ENCODE data around the gene TP63. TPM values are rescaled to one million over a fixed set of nuclear protein-coding genes. Genes with fewer than 3 reads are reported as not detected.

TP63 gene
- total RNA-seq, 1 donor, result 0.43 TPM

DNA sequence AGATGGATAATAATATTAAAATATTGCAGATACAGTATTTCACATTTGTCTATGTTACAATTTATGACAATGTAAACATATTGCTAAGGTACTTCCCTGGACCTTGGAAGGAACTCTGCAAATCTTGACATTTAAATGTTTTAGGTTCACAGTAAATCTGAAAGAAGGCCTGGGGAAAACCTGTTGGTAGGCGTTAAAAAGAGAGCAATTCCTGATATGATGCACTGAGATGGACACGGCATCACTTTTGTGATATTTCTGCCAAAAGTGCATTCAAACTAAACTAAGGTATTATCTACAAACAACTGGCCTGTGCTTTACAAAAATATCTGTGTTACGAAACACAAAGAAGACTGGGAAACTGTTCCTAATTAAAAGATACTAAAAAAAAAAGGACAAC lies 6.1 kb upstream of the TP63 start:
- no peak for DNase-seq (ENCODE audit: low read depth)
- TF ChIP-seq, protein P1, sequence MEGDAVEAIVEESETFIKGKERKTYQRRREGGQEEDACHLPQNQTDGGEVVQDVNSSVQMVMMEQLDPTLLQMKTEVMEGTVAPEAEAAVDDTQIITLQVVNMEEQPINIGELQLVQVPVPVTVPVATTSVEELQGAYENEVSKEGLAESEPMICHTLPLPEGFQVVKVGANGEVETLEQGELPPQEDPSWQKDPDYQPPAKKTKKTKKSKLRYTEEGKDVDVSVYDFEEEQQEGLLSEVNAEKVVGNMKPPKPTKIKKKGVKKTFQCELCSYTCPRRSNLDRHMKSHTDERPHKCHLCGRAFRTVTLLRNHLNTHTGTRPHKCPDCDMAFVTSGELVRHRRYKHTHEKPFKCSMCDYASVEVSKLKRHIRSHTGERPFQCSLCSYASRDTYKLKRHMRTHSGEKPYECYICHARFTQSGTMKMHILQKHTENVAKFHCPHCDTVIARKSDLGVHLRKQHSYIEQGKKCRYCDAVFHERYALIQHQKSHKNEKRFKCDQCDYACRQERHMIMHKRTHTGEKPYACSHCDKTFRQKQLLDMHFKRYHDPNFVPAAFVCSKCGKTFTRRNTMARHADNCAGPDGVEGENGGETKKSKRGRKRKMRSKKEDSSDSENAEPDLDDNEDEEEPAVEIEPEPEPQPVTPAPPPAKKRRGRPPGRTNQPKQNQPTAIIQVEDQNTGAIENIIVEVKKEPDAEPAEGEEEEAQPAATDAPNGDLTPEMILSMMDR (IDR thresholded peaks at IDR 0.05; ENCODE audit: insufficient read depth, low read depth, low read length), result no peak
- H3K4me3 ChIP-seq (ENCODE audit: low read depth, low read length), result no peak overlapping the region

DNA sequence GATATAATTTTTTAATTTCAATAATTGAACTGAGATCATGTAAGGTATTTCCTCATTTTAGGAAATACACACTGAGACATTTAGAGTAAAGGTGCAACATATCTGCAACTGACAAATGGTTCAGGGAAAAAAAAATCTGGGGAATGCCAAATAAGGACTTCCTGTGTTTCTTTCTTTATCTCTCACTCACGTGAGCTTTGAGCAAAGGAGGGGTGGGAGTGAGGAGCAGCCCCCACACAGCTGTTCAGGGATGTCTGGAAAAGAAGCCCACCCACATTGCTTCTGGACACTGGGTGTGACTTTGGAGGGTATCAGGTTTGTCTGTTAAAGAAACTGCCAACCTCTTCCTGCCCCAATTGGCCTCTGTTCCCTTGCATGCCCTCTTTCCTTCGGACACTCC lies 5.6 kb upstream of the TP63 start:
- TF ChIP-seq, protein P1 (IDR thresholded peaks at IDR 0.05; ENCODE audit: insufficient read depth, low read depth, low read length), result no peak
- no peak for DNase-seq (ENCODE audit: low read depth)
- no peak overlapping the region for H3K4me3 ChIP-seq (ENCODE audit: low read depth, low read length)

DNA sequence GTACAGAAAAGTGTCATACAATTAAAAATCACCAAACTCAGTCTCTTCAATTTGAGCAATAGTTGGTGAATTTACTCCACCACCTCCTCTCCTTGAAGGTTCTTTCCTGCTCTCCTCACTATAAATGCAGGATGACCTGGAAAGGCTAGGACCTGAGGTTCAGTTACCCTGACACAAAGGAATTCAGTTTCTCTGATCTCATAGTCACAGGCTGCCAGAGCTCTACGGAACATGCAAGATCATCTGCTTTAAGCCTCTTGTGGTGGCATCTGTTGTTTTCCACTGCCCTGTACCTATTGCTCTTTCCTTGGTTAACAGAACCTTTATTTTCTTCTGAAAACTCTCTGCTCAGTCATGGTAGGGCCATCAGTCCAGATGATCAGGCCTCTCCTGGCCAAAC lies 4.9 kb upstream of the TP63 start:
- no peak overlapping the region for H3K4me3 ChIP-seq (ENCODE audit: low read depth, low read length)
- no peak for DNase-seq (ENCODE audit: low read depth)
- TF ChIP-seq, protein P1 (IDR thresholded peaks at IDR 0.05; ENCODE audit: insufficient read depth, low read depth, low read length), result no peak

DNA sequence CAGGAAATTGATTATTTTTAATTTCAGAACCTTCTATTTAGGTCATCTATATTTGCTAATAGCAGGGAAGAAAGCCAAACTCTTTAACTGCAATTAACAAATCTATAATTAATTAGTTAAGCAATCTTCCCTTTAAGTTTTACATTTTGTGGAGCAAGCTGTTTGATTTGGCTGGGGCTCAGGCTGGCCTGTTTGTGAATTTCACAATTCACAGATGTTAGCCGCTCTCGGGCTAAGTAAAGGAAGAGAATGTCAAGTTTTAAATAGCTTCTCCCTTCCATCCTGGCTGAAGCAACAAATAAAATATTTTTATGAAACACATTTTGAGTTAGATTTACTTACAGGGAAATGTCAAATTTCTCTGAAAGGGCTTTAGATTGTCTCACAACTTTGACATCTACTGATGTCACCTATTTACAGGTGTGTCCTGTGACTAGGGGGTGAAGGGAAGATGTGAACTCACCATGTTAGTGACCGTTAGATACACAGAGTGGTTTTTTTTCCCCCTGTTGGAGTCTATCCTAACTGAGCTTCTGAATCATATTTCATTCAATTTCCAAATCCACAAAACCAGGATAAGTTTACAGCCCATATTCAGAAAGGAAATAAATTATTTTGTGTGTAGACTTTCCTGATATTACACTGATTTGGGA lies 1.3 kb upstream of the TP63 start:
- TF ChIP-seq, protein P1 (IDR thresholded peaks at IDR 0.05; ENCODE audit: insufficient read depth, low read depth, low read length), result no peak
- H3K4me3 ChIP-seq (ENCODE audit: low read depth, low read length), result no peak overlapping the region
- peak; percentile 42 for DNase-seq (ENCODE audit: low read depth)

DNA sequence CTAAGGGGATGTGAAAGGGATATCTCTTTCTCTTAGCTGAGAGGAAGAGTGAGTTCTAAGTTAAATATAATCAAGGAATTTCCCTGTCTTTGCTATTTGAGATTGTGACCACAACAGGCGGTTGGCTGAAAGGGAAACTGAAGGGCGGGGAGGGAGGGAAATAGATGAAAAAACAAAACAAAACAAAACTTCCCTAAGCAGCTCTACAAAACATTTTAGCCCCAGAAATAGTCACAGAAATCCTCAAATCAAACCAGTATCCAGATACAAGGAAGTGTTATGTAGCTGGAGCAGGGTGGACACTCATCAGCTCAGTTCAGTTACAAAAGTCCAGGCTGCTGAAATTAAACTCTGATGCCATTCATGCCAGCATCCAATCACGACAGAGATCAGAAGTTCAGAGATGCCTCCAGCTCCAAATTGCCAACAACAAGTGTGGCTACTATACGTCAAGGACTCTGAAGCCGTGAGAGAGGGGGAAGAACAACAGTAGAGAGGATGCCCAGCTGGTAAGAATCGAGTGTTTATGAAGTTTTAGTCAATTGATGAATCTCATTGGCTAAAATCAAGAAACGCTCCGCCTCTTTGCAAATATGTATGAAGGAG lies 319 bp upstream of the TP63 start:
- peak; percentile 18 for DNase-seq (ENCODE audit: low read depth)
- TF ChIP-seq, protein P1 (IDR thresholded peaks at IDR 0.05; ENCODE audit: insufficient read depth, low read depth, low read length), result no peak
- H3K4me3 ChIP-seq (ENCODE audit: low read depth, low read length), result no peak overlapping the region

DNA sequence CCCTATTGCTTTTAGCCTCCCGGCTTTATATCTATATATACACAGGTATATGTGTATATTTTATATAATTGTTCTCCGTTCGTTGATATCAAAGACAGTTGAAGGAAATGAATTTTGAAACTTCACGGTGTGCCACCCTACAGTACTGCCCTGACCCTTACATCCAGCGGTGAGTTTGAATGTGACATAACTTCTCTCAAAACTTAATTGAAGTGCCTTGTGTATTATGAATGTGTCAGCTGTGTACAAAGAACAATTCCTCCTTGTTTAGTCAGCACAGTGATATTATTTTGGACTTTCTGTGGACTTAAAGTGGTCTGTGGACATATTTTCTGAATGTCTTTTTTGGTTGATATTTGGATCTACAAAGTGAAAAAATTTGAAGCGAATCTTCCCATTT lies 220 bp downstream of the TP63 start:
- H3K4me3 ChIP-seq (ENCODE audit: low read depth, low read length), result no peak overlapping the region
- TF ChIP-seq, protein P1 (IDR thresholded peaks at IDR 0.05; ENCODE audit: insufficient read depth, low read depth, low read length), result no peak
- DNase-seq (ENCODE audit: low read depth), result no peak

All from fibroblast of villous mesenchyme (primary cell).